Ascending aorta (tissue), 2 donors: Measurements from ENCODE around the gene DTL. TPM values are rescaled to one million over a fixed set of nuclear protein-coding genes. Genes with fewer than 3 reads are reported as not detected.

Source experiments
- DNase-seq, 2 donors: peaks; one replicate each; pipeline ENCODE4 v3.0.0-alpha.2; 2019; ENCODE audit warnings: low spot score in 2 of 2
- H3K27ac ChIP-seq, 2 donors: fragments of 200-600 bp; sonication (generic); one replicate each; pipeline ENCODE4 v1.5.1; 2016 to 2017; ENCODE audit warnings: mild to moderate bottlenecking in 1 of 2
- H3K27me3 ChIP-seq: fragments of 200-600 bp; sonication (generic); one replicate; pipeline ENCODE4 v1.5.1; 2017
- H3K36me3 ChIP-seq, 2 donors: fragments of 200-600 bp; sonication (generic); one replicate each; pipeline ENCODE4 v1.5.1; 2016
- H3K4me1 ChIP-seq, 2 donors: fragments of 200-600 bp; sonication (generic); one replicate each; pipeline ENCODE4 v1.5.1; 2016 to 2017; ENCODE audit warnings: mild to moderate bottlenecking in 1 of 2
- H3K4me3 ChIP-seq, 2 donors: fragments of 200-600 bp; sonication (generic); one replicate each; pipeline ENCODE4 v1.5.1; 2016 to 2017; ENCODE audit warnings: mild to moderate bottlenecking in 1 of 2
- H3K9me3 ChIP-seq, 2 donors: fragments of 200-600 bp; sonication (generic); one replicate each; pipeline ENCODE4 v1.5.1; 2016
- intact Hi-C: fragments of 100-400 bp; cut with DNase I; formaldehyde crosslinking; loops from one replicate; pipeline ENCODE4 v1.15.1; 2023
- total RNA-seq: library from RNA; depleted of rRNA; stranded (reverse); fragments of >200 nt; gene quantifications from one replicate; pipeline ENCODE4 v1.1.0, GENCODE V29; 2016
- TF ChIP-seq, protein P1 (sequence below), 3 experiments: fragments of 200-600 bp in 2 of 3; fragments of 450-650 bp in 1 of 3; sonication (generic) in 2 of 3; IDR thresholded peaks; one replicate each; pipeline ENCODE4 v1.5.1; 2016 to 2019; ENCODE audit warnings: antibody characterized with exemption in 3 of 3, mild to moderate bottlenecking in 1 of 3, moderate library complexity in 1 of 3

The DTL gene
- total RNA-seq, 1 donor from 2014 or later = not detected

DNA sequence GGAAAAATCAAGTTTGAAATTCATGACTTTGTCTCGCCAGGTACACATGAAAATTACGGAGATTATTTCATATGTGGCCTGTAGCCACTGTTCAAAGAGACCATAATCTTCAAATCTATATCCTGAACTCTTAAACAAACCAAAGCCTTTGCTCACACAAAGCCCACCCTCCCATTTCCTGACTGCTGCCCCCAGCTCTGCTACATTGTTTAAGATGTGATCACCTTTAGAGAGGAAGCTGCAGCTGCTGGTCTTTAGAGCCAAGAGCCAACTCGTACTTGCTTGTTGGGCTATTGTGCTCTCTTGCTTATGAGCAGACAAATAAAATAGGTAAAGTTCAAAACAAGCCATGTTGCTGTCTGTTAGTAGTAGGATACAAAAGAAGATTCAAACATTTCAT lies 71.9 kb downstream of the DTL start:
- no peaks in the 10 kb centered on the region for H3K27me3 ChIP-seq

DNA sequence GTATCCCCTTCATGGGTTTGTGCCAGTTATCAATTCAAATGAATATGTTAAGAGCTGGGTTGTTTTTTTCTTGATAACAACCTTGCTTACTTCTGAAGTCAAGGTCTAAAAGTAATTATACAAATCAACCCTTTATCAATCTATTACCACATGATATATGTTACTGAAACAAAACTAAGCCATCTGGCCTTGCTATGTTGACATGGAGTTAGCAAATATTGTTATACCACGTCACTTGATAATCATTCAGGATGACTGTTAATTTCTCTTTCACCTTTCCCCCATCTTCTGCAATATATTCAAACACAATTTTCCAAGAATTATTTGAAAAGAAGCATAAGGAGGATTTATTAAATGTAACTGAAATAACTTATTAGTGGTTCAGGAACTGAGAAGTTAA lies 72.6 kb downstream of the DTL start:
- Histone ChIP-seq H3K27ac (no peak overlapping the region), H3K9me3 (no peaks in the 10 kb centered on the region), H3K4me1 (peaks cover 0 to 3% of the 10 kb centered on the region in 2 donors), H3K27me3 (no peaks in the 10 kb centered on the region), H3K36me3 (no peaks in the 10 kb centered on the region), H3K4me3 (no peak overlapping the region)
- TF ChIP-seq, protein P1, sequence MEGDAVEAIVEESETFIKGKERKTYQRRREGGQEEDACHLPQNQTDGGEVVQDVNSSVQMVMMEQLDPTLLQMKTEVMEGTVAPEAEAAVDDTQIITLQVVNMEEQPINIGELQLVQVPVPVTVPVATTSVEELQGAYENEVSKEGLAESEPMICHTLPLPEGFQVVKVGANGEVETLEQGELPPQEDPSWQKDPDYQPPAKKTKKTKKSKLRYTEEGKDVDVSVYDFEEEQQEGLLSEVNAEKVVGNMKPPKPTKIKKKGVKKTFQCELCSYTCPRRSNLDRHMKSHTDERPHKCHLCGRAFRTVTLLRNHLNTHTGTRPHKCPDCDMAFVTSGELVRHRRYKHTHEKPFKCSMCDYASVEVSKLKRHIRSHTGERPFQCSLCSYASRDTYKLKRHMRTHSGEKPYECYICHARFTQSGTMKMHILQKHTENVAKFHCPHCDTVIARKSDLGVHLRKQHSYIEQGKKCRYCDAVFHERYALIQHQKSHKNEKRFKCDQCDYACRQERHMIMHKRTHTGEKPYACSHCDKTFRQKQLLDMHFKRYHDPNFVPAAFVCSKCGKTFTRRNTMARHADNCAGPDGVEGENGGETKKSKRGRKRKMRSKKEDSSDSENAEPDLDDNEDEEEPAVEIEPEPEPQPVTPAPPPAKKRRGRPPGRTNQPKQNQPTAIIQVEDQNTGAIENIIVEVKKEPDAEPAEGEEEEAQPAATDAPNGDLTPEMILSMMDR (IDR thresholded peaks at IDR 0.05) = no peak
- intact Hi-C loops = no loop called here
- no peak for DNase-seq

More for the DNA sequence above, 71.9 kb downstream of the DTL start:
- intact Hi-C loops = no loop called here
- no peak overlapping the region for H3K4me3 ChIP-seq
- no peak overlapping the region for H3K27ac ChIP-seq
- no peaks in the 10 kb centered on the region for H3K36me3 ChIP-seq
- DNase-seq = no peak
- no peaks in the 10 kb centered on the region for H3K9me3 ChIP-seq
- TF ChIP-seq, protein P1 (IDR thresholded peaks at IDR 0.05) = no peak
- peaks cover 0 to 3% of the 10 kb centered on the region in 2 donors for H3K4me1 ChIP-seq

DNA sequence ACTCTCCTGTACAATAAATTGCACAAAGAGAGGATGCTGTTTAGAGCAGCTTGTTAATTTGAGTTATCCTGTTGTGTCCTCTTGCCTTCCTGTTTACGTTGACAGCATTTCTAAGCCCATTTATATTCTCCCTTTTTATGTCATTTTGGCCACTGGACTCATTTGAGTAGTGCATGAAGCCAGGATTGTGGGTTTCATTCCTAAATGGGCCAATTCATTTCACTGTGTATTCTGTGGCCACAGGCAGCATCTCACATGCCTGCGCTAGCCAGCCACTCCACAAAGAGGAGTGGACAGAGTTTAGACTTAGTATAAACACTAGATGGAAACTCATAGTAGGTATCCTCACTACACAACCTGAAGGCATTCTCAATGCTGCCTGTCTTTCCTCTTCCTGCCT lies 73.4 kb downstream of the DTL start:
- intact Hi-C loops = no loop called here
- Histone ChIP-seq H3K4me3 (no peak overlapping the region), H3K36me3 (no peaks in the 10 kb centered on the region), H3K27me3 (no peaks in the 10 kb centered on the region), H3K27ac (no peak overlapping the region), H3K9me3 (no peaks in the 10 kb centered on the region), H3K4me1 (peaks cover 0 to 3% of the 10 kb centered on the region in 2 donors)
- TF ChIP-seq, protein P1 (IDR thresholded peaks at IDR 0.05) = no peak
- no peak for DNase-seq

DNA sequence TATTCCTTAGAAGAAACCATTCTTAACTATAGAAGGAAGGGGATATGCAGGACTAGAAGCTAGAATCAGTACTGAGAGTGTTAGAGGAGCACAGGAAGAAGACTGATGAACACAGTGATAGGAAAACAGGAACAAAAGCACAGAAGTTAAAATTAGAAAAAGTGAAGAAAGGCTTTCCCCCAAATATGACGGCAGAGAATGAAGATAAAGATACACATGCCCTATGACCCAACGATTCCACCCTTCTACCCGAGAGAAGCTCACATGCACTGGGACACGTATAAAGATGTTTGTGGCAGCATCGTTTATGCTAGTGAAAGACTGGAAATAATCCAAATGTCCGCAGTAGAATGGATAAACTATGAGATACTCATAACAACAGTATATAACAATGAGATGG lies 74.2 kb downstream of the DTL start:
- Histone ChIP-seq H3K27ac (no peak overlapping the region), H3K4me3 (no peak overlapping the region), H3K27me3 (no peaks in the 10 kb centered on the region), H3K4me1 (peaks cover 0 to 3% of the 10 kb centered on the region in 2 donors), H3K9me3 (no peaks in the 10 kb centered on the region), H3K36me3 (no peaks in the 10 kb centered on the region)
- TF ChIP-seq, protein P1 (IDR thresholded peaks at IDR 0.05) = no peak
- intact Hi-C loops = no loop called here
- no peak for DNase-seq

DNA sequence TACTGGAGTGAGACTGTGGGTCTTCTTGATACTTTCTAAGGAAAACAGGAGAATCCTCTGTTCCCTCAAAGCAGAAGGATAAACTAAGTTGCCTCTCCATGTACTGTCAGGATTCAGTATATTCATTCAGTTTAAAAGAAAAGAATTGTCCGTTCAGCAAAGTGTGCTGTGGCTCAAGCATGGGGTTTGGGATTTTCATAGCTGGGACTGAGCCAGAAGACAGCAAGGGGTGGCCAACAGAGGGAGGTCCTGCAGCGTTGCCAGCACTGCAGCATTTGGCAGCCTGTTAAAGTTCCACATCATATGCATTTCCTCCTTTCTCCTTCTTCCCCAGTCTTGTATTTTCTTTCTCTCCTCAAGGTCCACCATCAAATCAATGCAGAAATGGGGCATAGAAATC lies 75.1 kb downstream of the DTL start:
- Histone ChIP-seq H3K9me3 (no peaks in the 10 kb centered on the region), H3K4me3 (no peak overlapping the region), H3K27me3 (no peaks in the 10 kb centered on the region), H3K27ac (no peak overlapping the region), H3K4me1 (no peaks in the 10 kb centered on the region), H3K36me3 (no peaks in the 10 kb centered on the region)
- DNase-seq = no peak
- TF ChIP-seq, protein P1 (IDR thresholded peaks at IDR 0.05) = no peak
- intact Hi-C loops = no loop called here

DNA sequence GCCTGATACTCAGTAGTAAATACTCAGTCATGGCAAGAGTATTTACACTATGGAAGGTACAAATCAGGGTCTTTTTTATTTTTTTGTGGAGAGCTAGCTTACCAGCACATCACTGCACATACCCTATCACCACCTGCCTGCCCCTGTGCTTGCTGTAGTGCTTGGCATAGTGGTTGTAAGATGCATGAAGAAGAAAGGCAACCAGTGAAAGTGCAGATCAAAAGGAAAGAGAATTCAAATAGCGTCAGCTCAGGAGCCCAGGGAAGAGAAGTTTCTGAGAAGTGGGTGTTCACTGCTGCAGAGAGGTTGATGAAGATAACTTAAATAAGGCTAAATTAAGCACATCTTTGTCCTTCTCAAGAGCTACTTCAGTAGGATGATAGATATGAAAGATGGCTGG lies 76.0 kb downstream of the DTL start:
- no peak overlapping the region for H3K27ac ChIP-seq
- TF ChIP-seq, protein P1 (IDR thresholded peaks at IDR 0.05) = no peak
- no peaks in the 10 kb centered on the region for H3K9me3 ChIP-seq
- H3K36me3 ChIP-seq = no peaks in the 10 kb centered on the region
- no peak for DNase-seq
- intact Hi-C loops = no loop called here
- no peaks in the 10 kb centered on the region for H3K27me3 ChIP-seq
- H3K4me1 ChIP-seq = no peaks in the 10 kb centered on the region
- no peak overlapping the region for H3K4me3 ChIP-seq
